Eye (tissue), 1 donor: ENCODE results near the gene AGMO.

Experiments used
- DNase-seq: peaks from one replicate; pipeline ENCODE4 v3.0.0-alpha.2; 2015

The AGMO gene

DNA sequence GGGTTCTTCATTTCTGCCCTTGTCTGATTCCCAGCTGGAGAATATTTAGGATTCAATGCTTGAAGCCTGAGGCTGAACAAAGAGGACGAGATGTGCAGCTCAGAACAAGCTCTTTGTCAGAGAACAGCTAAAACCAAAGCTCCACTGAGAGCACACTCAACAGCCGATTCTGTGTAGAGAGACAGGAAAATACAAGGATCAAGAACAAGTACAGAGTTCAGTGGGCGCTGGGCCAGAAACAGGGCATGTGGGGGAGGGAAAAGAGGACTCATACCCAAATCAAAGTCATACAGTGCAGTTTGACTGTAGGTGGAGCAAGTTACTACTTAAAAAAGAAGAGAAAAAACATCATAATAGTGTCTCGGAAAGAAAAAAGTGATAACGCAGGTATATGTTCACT, at the start of gene AGMO:
Gene AGMO (minus strand): TSS at position 181 of the 400 bp plus-strand sequence.
- DNase-seq, result no peak

- DNase-seq, result no peak
Measured at GRCh38 chr7:15610503-15610902, 48.7 kb upstream of the AGMO start.

- DNase-seq, result no peak
Measured at GRCh38 chr7:15609287-15609686, 47.5 kb upstream of the AGMO start.

DNA sequence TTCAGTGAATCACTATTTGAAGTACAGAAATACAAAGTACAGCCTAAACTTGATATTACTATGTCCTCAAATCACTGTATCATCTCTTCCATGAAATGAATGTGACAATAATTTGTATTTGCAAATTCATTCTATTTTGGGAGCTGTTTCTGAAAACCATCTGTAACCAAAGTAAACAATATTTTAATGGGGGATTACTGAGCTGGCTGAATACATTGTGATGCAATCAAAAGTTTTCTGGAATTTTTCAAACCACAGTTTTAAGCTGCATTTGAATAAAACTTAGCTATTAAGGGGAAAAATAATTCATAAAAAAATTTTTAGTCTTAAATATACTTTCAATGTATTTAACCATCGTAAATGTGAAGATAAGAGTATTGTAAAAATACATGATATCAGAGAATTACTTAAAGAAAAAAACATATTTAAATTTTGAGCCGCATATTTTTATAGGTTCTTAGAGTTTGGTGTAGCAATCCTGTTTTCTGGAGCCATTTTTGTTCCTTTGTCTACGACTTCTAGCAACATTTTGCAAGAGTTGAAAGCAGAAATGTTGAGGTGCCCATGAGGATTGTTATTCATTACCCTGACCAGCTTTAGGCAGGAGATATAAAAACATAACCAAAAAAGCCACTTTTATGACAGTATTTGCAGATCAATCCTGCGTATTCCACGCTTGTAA, 45.9 kb upstream of the AGMO start:
- DNase-seq, result no peak

DNA sequence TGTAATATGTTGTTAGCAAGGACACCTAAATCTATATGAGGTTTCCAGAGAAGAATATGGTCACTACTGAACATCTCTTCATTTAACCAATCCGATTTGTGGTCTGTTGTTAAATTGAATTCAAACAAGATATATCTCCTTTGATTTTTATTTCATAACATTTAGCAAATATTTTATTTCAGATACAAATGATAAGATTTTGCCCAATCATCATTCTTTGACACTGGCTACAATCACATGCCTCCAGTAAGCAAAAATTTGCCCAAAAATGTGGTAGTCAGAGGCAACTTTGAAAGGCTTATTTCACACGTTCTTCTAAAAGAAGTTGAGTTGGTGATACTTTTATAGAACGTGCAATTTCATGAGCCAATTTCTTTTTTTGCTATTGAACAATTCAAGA, 44.7 kb upstream of the AGMO start:
- DNase-seq, result no peak

- no peak for DNase-seq
Measured at GRCh38 chr7:15604166-15604565, 42.4 kb upstream of the AGMO start.

DNA sequence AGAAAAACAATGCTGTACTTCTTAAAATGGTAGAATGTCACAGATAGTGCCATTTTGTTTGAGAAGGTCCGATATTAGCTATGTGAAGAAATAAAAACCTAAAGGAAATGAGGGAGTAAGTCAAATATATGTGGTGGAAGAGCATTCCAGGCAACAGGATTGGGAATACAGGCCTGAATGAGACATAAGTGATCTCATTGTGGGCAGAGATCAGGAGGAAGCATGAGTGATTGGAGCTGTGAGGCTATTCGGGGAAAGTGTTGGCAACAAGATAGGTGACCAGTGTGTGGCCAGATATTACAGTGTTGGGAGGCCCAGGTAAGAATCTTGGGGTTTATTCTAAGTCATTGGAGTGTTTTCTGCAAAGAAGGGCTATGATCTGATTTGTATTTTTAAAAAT, 41.3 kb upstream of the AGMO start:
- DNase-seq, result no peak

DNA sequence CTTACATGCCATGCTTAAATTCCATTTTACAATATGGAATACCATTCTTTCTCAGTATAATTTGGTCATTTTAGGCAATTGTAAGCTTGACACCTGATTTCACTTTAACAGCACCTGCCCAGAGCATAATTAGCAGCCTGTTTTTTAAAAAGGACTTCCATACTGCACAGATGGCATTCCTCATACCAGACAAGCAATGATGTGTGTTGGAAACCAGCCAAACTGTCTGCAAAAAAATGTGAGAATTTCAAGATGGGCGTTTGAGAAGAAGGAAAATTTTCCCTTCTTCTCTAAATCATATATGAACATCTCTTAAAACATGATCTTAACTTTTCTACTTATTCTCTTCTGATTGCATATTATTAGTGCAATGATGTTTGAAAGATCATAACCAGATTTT, 40.4 kb upstream of the AGMO start:
- peak; percentile 54 for DNase-seq

GRCh38 chr7:15601175-15601574, 39.4 kb upstream of the AGMO start:
- no peak for DNase-seq

DNA sequence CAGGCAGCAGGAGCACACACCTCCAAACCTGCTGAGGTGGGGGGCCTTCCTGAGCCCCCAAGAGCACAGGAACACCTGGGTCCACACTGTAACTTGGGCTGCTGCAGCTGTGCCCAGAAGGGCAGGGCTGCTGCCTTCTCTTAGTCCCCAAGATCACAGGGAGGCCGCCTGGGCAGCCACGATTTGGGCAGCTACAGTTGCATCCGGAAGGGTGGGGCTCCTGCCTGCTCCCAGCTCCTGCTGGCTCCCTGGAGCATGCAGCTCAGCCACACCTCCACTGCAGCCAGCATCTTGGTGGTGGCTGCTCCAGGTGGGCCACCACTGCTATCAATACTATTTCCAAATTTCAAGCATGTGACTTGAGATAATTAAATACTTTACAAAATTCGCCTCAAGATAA, 38.5 kb upstream of the AGMO start:
- DNase-seq, result no peak

DNA sequence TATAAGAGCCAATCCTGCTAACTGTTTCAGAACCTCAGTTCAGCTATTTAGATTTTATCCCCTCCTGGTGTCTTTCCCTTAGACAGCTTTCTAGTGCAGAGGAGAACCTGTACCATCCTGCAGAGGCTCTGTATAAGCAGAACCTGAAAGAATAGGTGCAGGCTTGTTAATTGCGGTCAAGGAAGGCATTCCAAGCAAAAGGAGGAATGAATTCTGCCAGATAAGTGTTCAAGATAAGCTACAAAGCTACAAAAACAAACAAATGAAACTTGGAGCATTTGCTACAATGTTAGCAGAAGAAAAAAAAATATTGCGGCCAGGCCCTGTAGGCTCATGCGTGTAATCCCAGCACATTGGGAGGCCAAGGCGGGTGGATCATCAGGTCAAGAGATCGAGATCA, 32.6 kb upstream of the AGMO start:
- DNase-seq, result no peak

- DNase-seq, result no peak
Measured at GRCh38 chr7:15593382-15593781, 31.6 kb upstream of the AGMO start.

GRCh38 chr7:15586266-15586665, 24.5 kb upstream of the AGMO start:
- no peak for DNase-seq

DNA sequence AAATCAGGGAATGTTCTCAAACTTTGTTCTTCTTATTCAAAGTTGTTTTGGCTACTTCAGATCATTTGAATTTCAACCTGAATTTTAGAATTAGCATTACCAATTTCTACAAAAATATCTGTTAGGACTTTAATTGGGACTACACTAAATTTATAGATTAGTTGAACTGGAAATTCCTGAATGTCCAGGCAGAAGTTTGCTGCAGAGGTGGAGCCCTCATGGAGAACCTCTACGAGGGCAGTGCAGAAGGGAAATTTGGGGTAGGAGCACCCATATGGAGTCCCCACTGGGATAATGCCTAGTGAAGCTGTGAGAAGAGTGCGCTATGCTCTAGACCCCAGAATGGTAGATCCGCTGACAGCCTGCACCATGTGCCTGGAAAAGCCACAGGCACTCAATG, 22.8 kb upstream of the AGMO start:
- no peak for DNase-seq

- no peak for DNase-seq
Measured at GRCh38 chr7:15582773-15583172, 21.0 kb upstream of the AGMO start.

GRCh38 chr7:15581352-15581951, 19.6 kb upstream of the AGMO start:
- no peak for DNase-seq

GRCh38 chr7:15580604-15581351, 19.0 kb upstream of the AGMO start:
- DNase-seq, result no peak

- DNase-seq, result no peak
Measured at GRCh38 chr7:15577600-15577999, 15.8 kb upstream of the AGMO start.

DNA sequence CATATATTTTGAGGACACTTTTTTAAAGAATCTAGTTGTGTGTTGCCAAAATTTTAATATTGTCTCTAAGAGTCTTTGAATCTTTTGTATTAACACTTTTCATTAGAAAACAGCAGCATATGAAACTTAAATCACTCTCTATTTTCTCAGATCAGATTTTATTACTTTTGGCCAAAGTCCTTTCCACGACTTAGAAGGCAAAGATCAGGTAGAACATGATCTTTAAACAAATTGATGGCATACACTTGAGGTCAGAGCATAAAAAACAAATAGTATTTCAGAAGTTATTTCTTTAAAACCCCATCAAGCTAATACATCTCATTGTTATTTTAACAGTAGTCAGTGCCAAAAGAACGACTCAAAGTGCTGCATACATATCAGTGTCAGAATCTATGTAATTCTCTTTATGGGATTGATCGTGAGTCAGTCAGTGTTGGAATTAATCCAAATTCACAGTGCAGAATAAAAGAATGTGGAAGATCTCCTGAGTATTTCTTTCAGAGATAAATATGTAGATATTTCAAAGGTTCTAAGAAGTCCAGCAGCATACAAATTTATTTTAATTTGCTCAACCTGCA, 9.6 kb upstream of the AGMO start:
- no peak for DNase-seq

DNA sequence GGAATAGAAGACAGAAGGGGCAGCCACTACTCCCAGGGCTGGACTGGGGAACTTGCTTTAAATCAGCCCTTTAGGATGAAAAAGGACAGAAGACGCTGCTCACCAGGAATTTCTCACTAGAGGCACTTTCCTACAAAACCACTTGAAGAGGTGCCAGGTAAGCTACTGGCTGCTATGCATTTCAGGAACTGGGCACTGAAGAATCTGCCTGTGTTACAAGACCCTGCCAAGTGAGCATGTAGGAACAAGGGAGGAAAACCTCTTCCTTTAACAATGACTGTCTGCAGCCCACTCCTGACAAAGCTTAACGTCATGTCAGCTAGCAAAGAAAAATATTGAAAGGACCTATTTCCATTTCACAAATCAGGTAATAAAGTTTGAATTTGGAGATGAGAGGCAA, 5.8 kb upstream of the AGMO start:
- DNase-seq, result no peak

DNA sequence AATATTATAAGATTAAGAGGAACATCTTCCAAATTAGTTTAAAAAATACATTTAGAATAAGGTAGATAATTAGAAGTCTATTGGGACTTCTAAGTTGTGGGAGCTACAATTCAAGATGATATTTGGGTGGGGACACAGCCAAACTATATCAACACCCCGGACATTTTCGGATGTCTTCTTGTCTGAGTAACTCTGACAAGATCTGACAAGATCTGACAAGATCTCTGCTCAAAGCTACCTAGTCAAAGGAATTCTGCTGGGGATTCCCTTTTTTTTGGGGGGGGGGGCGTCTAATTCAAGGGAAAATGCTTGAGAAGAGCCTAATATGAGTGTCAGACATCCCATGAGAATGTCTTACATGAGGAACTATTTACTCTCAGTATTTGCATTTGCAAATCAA, 5.2 kb upstream of the AGMO start:
- DNase-seq, result no peak

GRCh38 chr7:15566476-15566875, 4.7 kb upstream of the AGMO start:
- no peak for DNase-seq

DNA sequence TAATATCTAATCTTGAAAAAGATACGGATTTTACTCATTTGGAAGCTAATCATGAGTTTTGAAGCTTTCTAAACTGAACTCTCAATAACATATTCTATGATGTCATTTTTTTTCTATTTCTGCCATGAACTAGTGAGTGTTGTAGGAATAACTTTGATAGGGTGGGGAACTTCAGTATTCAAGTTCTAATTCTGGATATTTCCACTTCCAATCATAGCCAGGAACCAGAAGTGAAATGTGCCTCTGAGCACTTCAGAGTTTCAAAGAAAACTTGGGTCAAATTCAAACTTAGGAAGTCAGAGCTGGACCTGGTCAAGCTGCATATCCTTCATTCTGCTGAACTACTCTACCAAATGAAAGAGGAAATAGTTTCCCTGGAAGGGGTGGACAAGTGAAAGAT, 847 bp downstream of the AGMO start:
- DNase-seq, result no peak

GRCh38 chr7:15559416-15559928, 2.3 kb downstream of the AGMO start:
- DNase-seq, result no peak
